ENCODE results near the gene CNTN5. TPM values are rescaled to one million over a fixed set of nuclear protein-coding genes. Genes with fewer than 3 reads are reported as not detected.

The CNTN5 gene
- total and polyA plus RNA-seq, 2 experiments from 2014 or later = not detected

DNA sequence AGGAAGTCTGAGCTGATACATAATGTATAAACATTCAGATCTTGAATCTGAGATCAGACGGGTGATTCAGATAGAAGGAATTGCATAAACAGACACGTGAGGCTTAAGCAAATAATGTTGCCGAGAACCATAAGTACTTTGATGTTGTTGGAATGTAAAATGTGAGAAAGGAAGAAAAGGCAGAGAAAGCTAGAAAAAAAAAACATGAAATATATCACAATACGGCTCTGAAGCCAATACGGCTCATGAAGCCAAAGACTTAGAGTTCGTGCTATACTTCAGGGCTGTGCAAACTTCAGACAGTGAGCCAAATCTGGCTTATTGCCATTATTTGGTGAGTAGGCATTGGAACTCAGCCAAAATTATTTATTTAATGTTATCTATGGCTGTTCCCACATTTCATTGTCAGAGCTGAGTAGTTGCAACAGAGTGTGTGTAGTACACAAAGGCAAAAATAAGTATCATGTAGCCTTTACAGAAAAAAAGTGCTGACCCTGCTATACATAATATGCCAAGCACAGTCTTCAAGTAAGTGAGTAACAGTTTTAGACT lies 673.3 kb downstream of the CNTN5 start:
- no peaks in the 10 kb centered on the region for H3K9me2 ChIP-seq (ENCODE audit: insufficient read depth)
- no peaks in the 10 kb centered on the region for H3F3A ChIP-seq (ENCODE audit: insufficient read depth)
- H3K4me3 ChIP-seq = no peak overlapping the region
- H3K4me2 ChIP-seq (ENCODE audit: unreplicated experiment) = no peak overlapping the region
- no peaks in the 10 kb centered on the region for H3K36me3 ChIP-seq (ENCODE audit: low read depth)
- 42 to 43% methylated on average over 6 of the region's 6 CpGs for WGBS, 2 experiments (ENCODE audit: low coverage in 1 of 2, low lambda C conversion rate in 2 of 2, missing lambda C conversion rate in 2 of 2)
- no peak overlapping the region for H3K27ac ChIP-seq
- in situ Hi-C loops (cut with MboI) = no loop called here
- TF ChIP-seq EZH2 (IDR thresholded peaks at IDR 0.05; ENCODE audit: insufficient read depth, poor library complexity, severe bottlenecking) (no peak), EZH2phosphoT487 (IDR thresholded peaks at IDR 0.05; ENCODE audit: insufficient read depth, low read depth) (no peak)
- H2AFZ ChIP-seq = no peak overlapping the region
- DNase-seq = peak; percentile 0
- no peak overlapping the region for H3K9ac ChIP-seq
- no peaks in the 10 kb centered on the region for H3K4me1 ChIP-seq (ENCODE audit: insufficient read depth)
- no peaks in the 10 kb centered on the region for H3K79me2 ChIP-seq (ENCODE audit: insufficient read depth)
- H3K9me3 ChIP-seq (ENCODE audit: low read depth) = no peaks in the 10 kb centered on the region
- H3K27me3 ChIP-seq (replicated peaks; ENCODE audit: insufficient read depth) = no peaks in the 10 kb centered on the region
- H4K20me1 ChIP-seq (ENCODE audit: insufficient read depth) = no peaks in the 10 kb centered on the region

- H3K79me2 ChIP-seq (ENCODE audit: insufficient read depth) = no peaks in the 10 kb centered on the region
- no peaks in the 10 kb centered on the region for H3K27me3 ChIP-seq (replicated peaks; ENCODE audit: insufficient read depth)
- H3K4me2 ChIP-seq (ENCODE audit: unreplicated experiment) = no peak overlapping the region
- no peaks in the 10 kb centered on the region for H3K9me3 ChIP-seq (ENCODE audit: low read depth)
- in situ Hi-C loops (cut with MboI) = no loop called here
- no peaks in the 10 kb centered on the region for H3K4me1 ChIP-seq (ENCODE audit: insufficient read depth)
- no peak overlapping the region for H3K9ac ChIP-seq
- H3K36me3 ChIP-seq (ENCODE audit: low read depth) = no peaks in the 10 kb centered on the region
- H2AFZ ChIP-seq = no peak overlapping the region
- TF ChIP-seq EZH2 (IDR thresholded peaks at IDR 0.05; ENCODE audit: insufficient read depth, poor library complexity, severe bottlenecking) (no peak), EZH2phosphoT487 (IDR thresholded peaks at IDR 0.05; ENCODE audit: insufficient read depth, low read depth) (no peak)
- no peaks in the 10 kb centered on the region for H3K9me2 ChIP-seq (ENCODE audit: insufficient read depth)
- H3K27ac ChIP-seq = no peak overlapping the region
- H3K4me3 ChIP-seq = no peak overlapping the region
- no peaks in the 10 kb centered on the region for H3F3A ChIP-seq (ENCODE audit: insufficient read depth)
- H4K20me1 ChIP-seq (ENCODE audit: insufficient read depth) = no peaks in the 10 kb centered on the region
- no peak for DNase-seq
Measured at GRCh38 chr11:99695106-99695505, 674.4 kb downstream of the CNTN5 start.

DNA sequence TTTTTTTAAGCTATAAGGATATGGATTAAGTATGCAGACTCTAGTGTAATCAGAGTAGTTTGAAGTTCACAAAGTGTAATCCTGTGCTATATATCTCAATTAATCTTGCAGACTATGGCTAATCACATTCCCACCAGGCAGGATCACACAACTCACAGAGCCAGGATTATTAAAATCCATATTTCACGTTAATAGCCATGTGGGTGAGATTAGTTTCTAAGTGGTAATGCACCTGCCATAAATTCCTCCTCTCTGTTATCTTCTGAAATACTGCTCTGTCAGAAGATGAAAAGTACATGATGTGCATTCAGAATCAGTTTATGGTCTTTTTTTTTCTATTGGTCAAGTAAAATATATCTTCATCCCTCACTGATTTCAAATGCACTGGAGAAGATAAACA lies 686.1 kb downstream of the CNTN5 start:
- H4K20me1 ChIP-seq (ENCODE audit: insufficient read depth) = no peaks in the 10 kb centered on the region
- no peaks in the 10 kb centered on the region for H3K4me1 ChIP-seq (ENCODE audit: insufficient read depth)
- H3K4me3 ChIP-seq = no peak overlapping the region
- H3K79me2 ChIP-seq (ENCODE audit: insufficient read depth) = no peaks in the 10 kb centered on the region
- H3K27me3 ChIP-seq (replicated peaks; ENCODE audit: insufficient read depth) = no peaks in the 10 kb centered on the region
- DNase-seq = no peak
- H3K36me3 ChIP-seq (ENCODE audit: low read depth) = no peaks in the 10 kb centered on the region
- H3K27ac ChIP-seq = no peak overlapping the region
- in situ Hi-C loops (cut with MboI) = no loop called here
- H3K4me2 ChIP-seq (ENCODE audit: unreplicated experiment) = no peak overlapping the region
- H3K9me2 ChIP-seq (ENCODE audit: insufficient read depth) = no peaks in the 10 kb centered on the region
- TF ChIP-seq EZH2 (IDR thresholded peaks at IDR 0.05; ENCODE audit: insufficient read depth, poor library complexity, severe bottlenecking) = no peak
- TF ChIP-seq EZH2phosphoT487 (IDR thresholded peaks at IDR 0.05; ENCODE audit: insufficient read depth, low read depth) = no peak
- no peak overlapping the region for H2AFZ ChIP-seq
- H3K9me3 ChIP-seq (ENCODE audit: low read depth) = no peaks in the 10 kb centered on the region
- no peak overlapping the region for H3K9ac ChIP-seq
- H3F3A ChIP-seq (ENCODE audit: insufficient read depth) = no peaks in the 10 kb centered on the region
- 0 to 7% methylated on average over 1 of the region's 1 CpG for WGBS, 2 experiments (ENCODE audit: low coverage in 1 of 2, low lambda C conversion rate in 2 of 2, missing lambda C conversion rate in 2 of 2)

GRCh38 chr11:99708928-99709672 lies 688.4 kb downstream of the CNTN5 start:
- H4K20me1 ChIP-seq (ENCODE audit: insufficient read depth) = no peaks in the 10 kb centered on the region
- DNase-seq = no peak
- 2 to 3% methylated on average over 3 of the region's 3 CpGs for WGBS, 2 experiments (ENCODE audit: low coverage in 1 of 2, low lambda C conversion rate in 2 of 2, missing lambda C conversion rate in 2 of 2)
- in situ Hi-C loops (cut with MboI) = no loop called here
- H3K9me2 ChIP-seq (ENCODE audit: insufficient read depth) = no peaks in the 10 kb centered on the region
- H3K79me2 ChIP-seq (ENCODE audit: insufficient read depth) = no peaks in the 10 kb centered on the region
- no peaks in the 10 kb centered on the region for H3K27me3 ChIP-seq (replicated peaks; ENCODE audit: insufficient read depth)
- no peak for TF ChIP-seq EZH2 (IDR thresholded peaks at IDR 0.05; ENCODE audit: insufficient read depth, poor library complexity, severe bottlenecking)
- TF ChIP-seq EZH2phosphoT487 (IDR thresholded peaks at IDR 0.05; ENCODE audit: insufficient read depth, low read depth) = no peak
- no peak overlapping the region for H3K4me2 ChIP-seq (ENCODE audit: unreplicated experiment)
- no peak overlapping the region for H3K4me3 ChIP-seq
- H3K36me3 ChIP-seq (ENCODE audit: low read depth) = no peaks in the 10 kb centered on the region
- no peaks in the 10 kb centered on the region for H3K9me3 ChIP-seq (ENCODE audit: low read depth)
- H3K4me1 ChIP-seq (ENCODE audit: insufficient read depth) = no peaks in the 10 kb centered on the region
- H3F3A ChIP-seq (ENCODE audit: insufficient read depth) = no peaks in the 10 kb centered on the region
- no peak overlapping the region for H3K9ac ChIP-seq
- H3K27ac ChIP-seq = no peak overlapping the region
- no peak overlapping the region for H2AFZ ChIP-seq

Data from GM23248 (cell line).